ENCODE data around the gene CD79A.
A peak's percentile ranks its signal among the peaks of the same experiment; 100 is the strongest.

CD79A gene

GRCh38 chr19:41879080-41879479 is 2.0 kb downstream of the CD79A start:
- FAIRE-seq (no peak), DNase-seq (ENCODE audit: insufficient read length) (no peak)
- no peak for TF ChIP-seq POLR2AphosphoS5 (IDR thresholded peaks at IDR 0.05; ENCODE audit: low read depth, low read length)
- no peak for TF ChIP-seq TAF1 (IDR thresholded peaks at IDR 0.05; ENCODE audit: borderline replicate concordance, low read depth, low read length)
- no peak for TF ChIP-seq POLR2A (IDR thresholded peaks at IDR 0.05; ENCODE audit: low read depth, low read length)

GRCh38 chr19:41879670-41880328 is 2.7 kb downstream of the CD79A start:
- FAIRE-seq (no peak), DNase-seq (ENCODE audit: insufficient read length) (no peak)
- TF ChIP-seq POLR2A (IDR thresholded peaks at IDR 0.05; ENCODE audit: low read depth, low read length) (no peak), POLR2AphosphoS5 (IDR thresholded peaks at IDR 0.05; ENCODE audit: low read depth, low read length) (no peak), TAF1 (IDR thresholded peaks at IDR 0.05; ENCODE audit: borderline replicate concordance, low read depth, low read length) (no peak)

- no peak for FAIRE-seq
- TF ChIP-seq POLR2AphosphoS5 (IDR thresholded peaks at IDR 0.05; ENCODE audit: low read depth, low read length), result no peak
- no peak for TF ChIP-seq POLR2A (IDR thresholded peaks at IDR 0.05; ENCODE audit: low read depth, low read length)
- no peak for TF ChIP-seq TAF1 (IDR thresholded peaks at IDR 0.05; ENCODE audit: borderline replicate concordance, low read depth, low read length)
- no peak for DNase-seq (ENCODE audit: insufficient read length)
Measured at GRCh38 chr19:41880329-41880708, 3.2 kb downstream of the CD79A start.

- no peak for TF ChIP-seq TAF1 (IDR thresholded peaks at IDR 0.05; ENCODE audit: borderline replicate concordance, low read depth, low read length)
- peak; percentile 64; the same call in 1 of the 2 replicates for TF ChIP-seq POLR2A (IDR thresholded peaks at IDR 0.05; ENCODE audit: low read depth, low read length)
- TF ChIP-seq POLR2AphosphoS5 (IDR thresholded peaks at IDR 0.05; ENCODE audit: low read depth, low read length), result peak; percentile 70
- peak; percentile 68 for DNase-seq (ENCODE audit: insufficient read length)
- peak; percentile 83 for FAIRE-seq
Measured at GRCh38 chr19:41882568-41883462, 5.7 kb downstream of the CD79A start, which contains the start of gene ARHGEF1. Gene ARHGEF1 (plus strand): TSS chr19:41883184. CDS start chr19:41888083, 4,899 bp downstream.

- DNase-seq (ENCODE audit: insufficient read length), result no peak
- FAIRE-seq, result no peak
- no peak; the same call in 1 of the 2 replicates for TF ChIP-seq POLR2AphosphoS5 (IDR thresholded peaks at IDR 0.05; ENCODE audit: low read depth, low read length)
- no peak for TF ChIP-seq TAF1 (IDR thresholded peaks at IDR 0.05; ENCODE audit: borderline replicate concordance, low read depth, low read length)
- no peak for TF ChIP-seq POLR2A (IDR thresholded peaks at IDR 0.05; ENCODE audit: low read depth, low read length)
Measured at GRCh38 chr19:41883463-41883820, 6.4 kb downstream of the CD79A start.

- peak; percentile 99 for DNase-seq (ENCODE audit: insufficient read length)
- peak; percentile 99 for FAIRE-seq
- TF ChIP-seq POLR2A (IDR thresholded peaks at IDR 0.05; ENCODE audit: low read depth, low read length), result peak; percentile 89
- peak; percentile 83 for TF ChIP-seq TAF1 (IDR thresholded peaks at IDR 0.05; ENCODE audit: borderline replicate concordance, low read depth, low read length)
- TF ChIP-seq POLR2AphosphoS5 (IDR thresholded peaks at IDR 0.05; ENCODE audit: low read depth, low read length), result peak; percentile 85
Measured at GRCh38 chr19:41883821-41884733, 7.0 kb downstream of the CD79A start.

- DNase-seq (ENCODE audit: insufficient read length) (no peak), FAIRE-seq (peak; percentile 87)
Measured at GRCh38 chr19:41886761-41887710, 10.0 kb downstream of the CD79A start.

GRCh38 chr19:41887711-41888382 is 10.8 kb downstream of the CD79A start:
- no peak for DNase-seq (ENCODE audit: insufficient read length)
- TF ChIP-seq POLR2A (IDR thresholded peaks at IDR 0.05; ENCODE audit: low read depth, low read length) (no peak; the same call in 1 of the 2 replicates), TAF1 (IDR thresholded peaks at IDR 0.05; ENCODE audit: borderline replicate concordance, low read depth, low read length) (no peak), POLR2AphosphoS5 (IDR thresholded peaks at IDR 0.05; ENCODE audit: low read depth, low read length) (no peak)
- peak; percentile 71 for FAIRE-seq

More at GRCh38 chr19:41886761-41887710, 10.0 kb downstream of the CD79A start:
- TF ChIP-seq POLR2A (IDR thresholded peaks at IDR 0.05; ENCODE audit: low read depth, low read length) (no peak; the same call in 1 of the 2 replicates), POLR2AphosphoS5 (IDR thresholded peaks at IDR 0.05; ENCODE audit: low read depth, low read length) (peak; percentile 62; the same call in 1 of the 2 replicates), TAF1 (IDR thresholded peaks at IDR 0.05; ENCODE audit: borderline replicate concordance, low read depth, low read length) (peak; percentile 26; the same call in 1 of the 2 replicates)

GRCh38 chr19:41888926-41889325 is 11.8 kb downstream of the CD79A start:
- FAIRE-seq, result no peak
- no peak for TF ChIP-seq POLR2AphosphoS5 (IDR thresholded peaks at IDR 0.05; ENCODE audit: low read depth, low read length)
- no peak for TF ChIP-seq TAF1 (IDR thresholded peaks at IDR 0.05; ENCODE audit: borderline replicate concordance, low read depth, low read length)
- no peak for TF ChIP-seq POLR2A (IDR thresholded peaks at IDR 0.05; ENCODE audit: low read depth, low read length)
- no peak for DNase-seq (ENCODE audit: insufficient read length)

All from GM12892 (cell line).